Measurements from ENCODE around the gene COX17. TPM values are rescaled to one million over a fixed set of nuclear protein-coding genes. Genes with fewer than 3 reads are reported as not detected.

COX17 gene
- total RNA-seq, 1 donor from 2014 or later, result 70.0 TPM

- H3K4me1 Mint-ChIP-seq, result peaks cover 31% of the 10 kb centered on the region
- H3K27ac Mint-ChIP-seq, result no peak overlapping the region
These were observed 46.3 kb downstream of the COX17 start for GRCh38 chr3:119630880-119631329.

GRCh38 chr3:119630128-119630879 lies 46.9 kb downstream of the COX17 start:
- Mint-ChIP-seq H3K4me1 (peaks cover 31% of the 10 kb centered on the region), H3K4me3 (no peak overlapping the region), H3K27me3 (no peaks in the 10 kb centered on the region), H3K27ac (no peak overlapping the region), H3K9me3 (no peaks in the 10 kb centered on the region), H3K36me3 (ENCODE audit: low read depth) (no peaks in the 10 kb centered on the region)
- no peak for DNase-seq
- intact Hi-C loops (cut with micrococcal nuclease), result no loop called here

More at GRCh38 chr3:119630880-119631329, 46.3 kb downstream of the COX17 start:
- H3K27me3 Mint-ChIP-seq, result no peaks in the 10 kb centered on the region
- no peaks in the 10 kb centered on the region for H3K36me3 Mint-ChIP-seq (ENCODE audit: low read depth)
- intact Hi-C loops (cut with micrococcal nuclease), result no loop called here
- no peaks in the 10 kb centered on the region for H3K9me3 Mint-ChIP-seq
- DNase-seq, result no peak
- no peak overlapping the region for H3K4me3 Mint-ChIP-seq

- Mint-ChIP-seq H3K27ac (peak overlapping the region; percentile 48), H3K4me3 (no peak overlapping the region)
- no peak for DNase-seq
These were observed 48.3 kb downstream of the COX17 start for GRCh38 chr3:119628816-119629445.

GRCh38 chr3:119628390-119628789 lies 48.8 kb downstream of the COX17 start:
- intact Hi-C loops (cut with micrococcal nuclease), result loop anchor here (1.0 kb wide), 2 partner anchors 11 to 120 kb away; no protein-coding TSS in a partner anchor
- Mint-ChIP-seq H3K4me1 (peaks cover 31% of the 10 kb centered on the region), H3K27me3 (no peaks in the 10 kb centered on the region), H3K27ac (peak overlapping the region; percentile 28), H3K9me3 (no peaks in the 10 kb centered on the region), H3K4me3 (peak overlapping the region; percentile 20), H3K36me3 (ENCODE audit: low read depth) (no peaks in the 10 kb centered on the region)
- DNase-seq, result peak; percentile 68

More at GRCh38 chr3:119628816-119629445, 48.3 kb downstream of the COX17 start:
- Mint-ChIP-seq H3K9me3 (no peaks in the 10 kb centered on the region), H3K27me3 (no peaks in the 10 kb centered on the region), H3K36me3 (ENCODE audit: low read depth) (no peaks in the 10 kb centered on the region), H3K4me1 (peaks cover 31% of the 10 kb centered on the region)
- intact Hi-C loops (cut with micrococcal nuclease), result loop anchor here (1.0 kb wide), 2 partner anchors 10 to 121 kb away; no protein-coding TSS in a partner anchor

GRCh38 chr3:119627461-119627860 lies 49.7 kb downstream of the COX17 start:
- H3K9me3 Mint-ChIP-seq, result no peaks in the 10 kb centered on the region
- intact Hi-C loops (cut with micrococcal nuclease), result no loop called here
- no peak overlapping the region for H3K4me3 Mint-ChIP-seq
- peak overlapping the region; percentile 56 for H3K27ac Mint-ChIP-seq
- DNase-seq, result no peak
- peaks cover 31% of the 10 kb centered on the region for H3K4me1 Mint-ChIP-seq
- no peaks in the 10 kb centered on the region for H3K27me3 Mint-ChIP-seq
- H3K36me3 Mint-ChIP-seq (ENCODE audit: low read depth), result no peaks in the 10 kb centered on the region

- DNase-seq, result no peak
- H3K27ac Mint-ChIP-seq, result no peak overlapping the region
These were observed 51.0 kb downstream of the COX17 start for GRCh38 chr3:119626196-119626595.

GRCh38 chr3:119625451-119626153 lies 51.6 kb downstream of the COX17 start:
- H3K27me3 Mint-ChIP-seq, result no peaks in the 10 kb centered on the region
- no peak for DNase-seq
- H3K4me3 Mint-ChIP-seq, result no peak overlapping the region
- H3K36me3 Mint-ChIP-seq (ENCODE audit: low read depth), result no peaks in the 10 kb centered on the region
- peaks cover 27% of the 10 kb centered on the region for H3K4me1 Mint-ChIP-seq
- intact Hi-C loops (cut with micrococcal nuclease), result no loop called here
- H3K27ac Mint-ChIP-seq, result no peak overlapping the region
- no peaks in the 10 kb centered on the region for H3K9me3 Mint-ChIP-seq

More at GRCh38 chr3:119626196-119626595, 51.0 kb downstream of the COX17 start:
- intact Hi-C loops (cut with micrococcal nuclease), result no loop called here
- Mint-ChIP-seq H3K36me3 (ENCODE audit: low read depth) (no peaks in the 10 kb centered on the region), H3K4me3 (no peak overlapping the region), H3K9me3 (no peaks in the 10 kb centered on the region), H3K27me3 (no peaks in the 10 kb centered on the region), H3K4me1 (peaks cover 31% of the 10 kb centered on the region)

- no peak overlapping the region for H3K4me3 Mint-ChIP-seq
- no peaks in the 10 kb centered on the region for H3K9me3 Mint-ChIP-seq
- intact Hi-C loops (cut with micrococcal nuclease), result no loop called here
- H3K27ac Mint-ChIP-seq, result no peak overlapping the region
- no peak for DNase-seq
- H3K4me1 Mint-ChIP-seq, result peaks cover 19% of the 10 kb centered on the region
- no peaks in the 10 kb centered on the region for H3K27me3 Mint-ChIP-seq
- no peaks in the 10 kb centered on the region for H3K36me3 Mint-ChIP-seq (ENCODE audit: low read depth)
These were observed 53.0 kb downstream of the COX17 start for GRCh38 chr3:119624002-119624720.

GRCh38 chr3:119620899-119621298 lies 56.3 kb downstream of the COX17 start:
- H3K4me3 Mint-ChIP-seq, result no peak overlapping the region
- H3K27ac Mint-ChIP-seq, result no peak overlapping the region
- H3K36me3 Mint-ChIP-seq (ENCODE audit: low read depth), result no peaks in the 10 kb centered on the region
- H3K4me1 Mint-ChIP-seq, result peaks cover 2% of the 10 kb centered on the region
- DNase-seq, result no peak
- H3K27me3 Mint-ChIP-seq, result peaks cover 3% of the 10 kb centered on the region
- H3K9me3 Mint-ChIP-seq, result no peaks in the 10 kb centered on the region
- intact Hi-C loops (cut with micrococcal nuclease), result no loop called here

Other genes with a start within 250 kb of the COX17 start
- gene TMEM39A, start 213.8 kb downstream of the COX17 start, total RNA-seq, result 44.0 and 52.2 TPM in 2 replicates
- gene POGLUT1, start 208.4 kb downstream of the COX17 start, total RNA-seq, result 23.9 and 25.6 TPM in 2 replicates
- 113 and 117 TPM in 2 replicates for gene TIMMDC1, start 178.9 kb downstream of the COX17 start, total RNA-seq
- gene CD80, start 117.8 kb downstream of the COX17 start, total RNA-seq, result 12.5 and 13.0 TPM in 2 replicates
- 3.6 and 4.2 TPM in 2 replicates for gene ADPRH, start 97.9 kb downstream of the COX17 start, total RNA-seq
- 0.26 and 0.31 TPM in 2 replicates for gene PLA1A, start 79.5 kb downstream of the COX17 start, total RNA-seq
- gene POPDC2, start 16.8 kb downstream of the COX17 start, total RNA-seq, result 0.63 and 0.66 TPM in 2 replicates
- gene CFAP91, start 25.6 kb upstream of the COX17 start, total RNA-seq, result 0.26 TPM in 1 of 2 replicates, not detected in the other
- 0.16 and 0.17 TPM in 2 replicates for gene NR1I2, start 104.7 kb upstream of the COX17 start, total RNA-seq

Measured in activated CD4-positive, alpha-beta T cell treated with anti-CD3 and anti-CD28 coated beads, Interleukin-2, amount 10 ng/mL, durations not matched to agents 24 days and 14 days (primary cell).